HG03378 (cell line): ENCODE results near the gene HES5.
"Not testable (repeated sequence)": the region's sequence is repeated elsewhere in the genome, so short reads cannot be mapped to it uniquely, and the experiment has no call there.

Experiments used
- ATAC-seq: cut with Tn5 transposase; IDR thresholded peaks from one replicate; pipeline ENCODE4 v1.9.1; 2021; ENCODE audit warnings: mild to moderate bottlenecking, moderate library complexity; ENCODE audit not compliant: unreplicated experiment

The HES5 gene, protein sequence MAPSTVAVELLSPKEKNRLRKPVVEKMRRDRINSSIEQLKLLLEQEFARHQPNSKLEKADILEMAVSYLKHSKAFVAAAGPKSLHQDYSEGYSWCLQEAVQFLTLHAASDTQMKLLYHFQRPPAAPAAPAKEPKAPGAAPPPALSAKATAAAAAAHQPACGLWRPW

DNA sequence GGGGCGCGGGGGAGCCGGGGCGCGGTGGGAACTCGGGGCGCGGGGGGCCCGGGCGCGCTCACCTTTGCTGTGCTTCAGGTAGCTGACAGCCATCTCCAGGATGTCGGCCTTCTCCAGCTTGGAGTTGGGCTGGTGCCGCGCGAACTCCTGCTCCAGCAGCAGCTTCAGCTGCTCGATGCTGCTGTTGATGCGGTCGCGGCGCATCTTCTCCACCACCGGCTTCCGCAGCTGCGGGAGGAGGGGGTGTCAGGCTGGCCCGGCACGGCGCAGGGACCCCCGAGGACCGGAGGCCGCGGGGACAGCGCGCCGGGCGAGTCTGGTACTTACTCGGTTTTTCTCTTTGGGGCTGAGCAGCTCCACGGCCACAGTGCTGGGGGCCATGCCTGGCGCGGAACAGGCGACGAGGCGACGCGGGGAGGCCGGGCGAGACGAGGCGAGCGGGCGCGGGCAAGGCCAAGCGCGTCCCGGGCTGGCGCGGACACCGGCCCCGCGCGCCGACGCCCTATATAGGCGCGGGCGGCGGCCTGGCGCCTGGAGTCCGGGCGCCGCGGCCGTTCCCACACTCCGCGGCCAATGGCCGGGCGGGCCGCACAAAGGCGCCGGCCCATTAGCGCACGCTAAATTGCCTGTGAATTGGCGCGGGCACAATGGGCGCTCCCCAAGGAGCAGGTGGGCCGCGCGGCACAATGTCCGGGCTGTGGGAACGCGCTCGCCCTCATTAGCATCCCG lies at the start of gene HES5:
Gene HES5 (minus strand): TSS at position 480 of the 729 bp plus-strand sequence. CDS start 99 bp downstream, at position 381.
- no peak for ATAC-seq

DNA sequence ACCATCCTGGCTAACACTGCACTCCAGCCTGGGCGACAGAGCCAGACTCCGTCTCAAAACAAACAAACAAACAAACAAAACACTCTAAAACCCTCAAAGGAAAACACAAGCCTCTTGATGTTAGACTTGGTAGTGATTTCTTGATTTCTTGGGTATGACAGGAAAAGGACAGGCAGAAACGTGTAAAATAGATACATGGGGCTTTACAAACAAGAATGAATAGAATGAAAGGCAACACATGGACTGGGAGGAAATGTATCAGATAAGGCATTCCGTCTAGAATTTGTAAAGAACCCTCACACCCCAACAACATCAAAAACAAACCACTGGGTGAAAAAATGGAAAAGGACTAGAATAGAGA lies 48.7 kb upstream of the HES5 start:
- ATAC-seq, result no peak

GRCh38 chr1:2577565-2578075 lies 47.6 kb upstream of the HES5 start:
- peak; percentile 24 for ATAC-seq

DNA sequence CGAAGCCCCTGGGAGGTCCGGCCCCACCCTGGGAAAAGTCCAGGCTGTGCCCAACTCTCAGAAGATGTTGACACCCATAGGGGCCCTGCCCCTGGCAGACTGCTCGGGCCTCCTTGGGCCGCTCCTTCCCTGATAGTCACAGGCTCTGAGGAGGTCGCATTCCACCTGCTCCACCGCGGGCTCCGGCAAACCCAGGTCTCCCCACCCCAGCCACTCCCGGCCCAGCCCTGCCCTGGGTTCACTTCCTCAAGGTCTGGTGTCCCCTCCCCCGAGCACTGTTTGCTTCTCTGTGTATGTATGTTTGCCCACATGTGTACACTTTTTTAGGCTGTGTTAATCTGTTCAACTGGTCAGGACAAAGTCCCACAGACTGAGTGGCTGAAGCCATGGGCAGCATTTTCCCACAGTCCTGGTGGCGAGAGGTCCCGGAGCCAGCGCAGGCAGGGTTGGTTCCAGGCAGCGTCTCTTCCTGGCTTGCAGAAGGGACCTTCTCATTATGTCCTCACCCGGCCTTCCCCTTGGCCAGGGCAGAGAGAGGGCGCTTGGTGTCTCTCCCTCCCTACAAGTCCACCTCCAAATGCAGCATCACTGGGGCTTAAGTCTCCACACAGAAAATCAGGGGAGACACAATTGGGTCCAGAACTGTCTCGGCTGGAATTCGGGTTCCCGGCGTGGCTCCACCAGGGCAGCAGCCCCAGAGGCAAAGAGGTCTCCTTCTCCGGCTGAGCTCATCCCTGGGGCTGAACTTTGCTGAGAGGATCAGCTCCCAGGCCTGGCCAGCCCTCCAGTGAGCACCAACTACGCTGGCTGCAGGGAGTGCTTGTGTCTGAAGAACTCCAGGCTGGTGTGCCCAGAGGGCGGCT lies 46.0 kb upstream of the HES5 start:
- ATAC-seq, result no peak

DNA sequence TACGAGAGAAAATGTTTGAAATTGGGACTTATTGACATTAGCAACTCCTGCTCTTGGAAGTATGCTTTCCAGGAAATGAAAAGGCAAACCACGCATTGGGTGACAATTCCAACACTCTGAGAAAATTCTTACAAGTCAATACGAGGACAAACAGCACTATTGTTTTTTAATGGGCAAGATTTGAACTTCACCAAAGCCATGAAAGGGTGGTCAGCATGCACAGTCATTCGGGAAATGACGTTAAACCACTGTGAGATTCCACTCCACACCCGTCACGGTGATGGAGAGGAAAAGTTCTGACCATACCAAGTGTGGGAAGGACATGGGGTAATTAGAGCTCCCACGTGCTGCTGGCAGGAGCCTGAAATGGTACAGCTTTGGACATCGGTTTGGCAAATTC lies 44.3 kb upstream of the HES5 start:
- no peak for ATAC-seq

- ATAC-seq, result no peak
Measured at GRCh38 chr1:2573250-2573920, 43.3 kb upstream of the HES5 start.

DNA sequence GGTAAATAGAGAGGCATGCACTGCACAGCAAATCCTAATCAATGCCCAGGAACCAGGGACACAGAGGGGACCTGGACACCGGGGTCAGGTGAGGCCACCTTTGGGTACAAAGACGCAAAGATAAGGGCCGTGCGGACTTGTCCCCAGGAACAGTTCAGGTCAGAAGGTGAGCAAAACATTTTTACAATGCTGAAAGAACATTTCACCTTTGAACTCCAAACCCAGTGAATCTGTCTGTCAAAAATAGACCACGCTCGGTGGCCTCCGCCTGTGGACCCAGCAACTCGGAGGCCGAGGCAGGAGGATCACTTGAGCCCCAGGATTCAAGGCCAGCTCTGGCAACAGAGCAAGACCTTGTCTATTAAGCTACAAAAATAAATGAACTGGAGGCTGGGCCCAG lies 41.3 kb upstream of the HES5 start:
- ATAC-seq, result no peak

GRCh38 chr1:2570332-2570731 lies 40.3 kb upstream of the HES5 start:
- ATAC-seq, result no peak

DNA sequence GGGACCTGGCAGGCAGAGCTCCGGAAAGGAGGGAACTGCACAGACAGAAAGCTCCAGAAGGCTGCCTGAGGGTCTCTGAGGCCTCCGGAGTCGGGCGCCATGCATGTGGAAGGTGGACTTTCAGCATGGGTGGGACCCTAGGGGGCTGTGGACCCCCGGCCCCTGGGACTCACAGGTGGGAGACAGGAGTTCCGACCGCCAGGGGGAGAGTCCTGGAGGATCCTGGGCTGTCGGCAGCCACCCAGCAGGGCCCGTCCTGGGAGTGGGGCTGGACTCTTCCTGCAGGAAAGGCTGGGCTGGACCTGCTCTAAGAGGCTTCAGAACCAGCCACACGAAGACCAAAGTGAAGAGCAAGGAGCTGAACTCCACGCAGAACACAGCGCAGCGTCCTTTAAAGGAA lies 39.6 kb upstream of the HES5 start:
- not testable (repeated sequence) for ATAC-seq

- ATAC-seq, result no peak
Measured at GRCh38 chr1:2569060-2569459, 39.0 kb upstream of the HES5 start.

DNA sequence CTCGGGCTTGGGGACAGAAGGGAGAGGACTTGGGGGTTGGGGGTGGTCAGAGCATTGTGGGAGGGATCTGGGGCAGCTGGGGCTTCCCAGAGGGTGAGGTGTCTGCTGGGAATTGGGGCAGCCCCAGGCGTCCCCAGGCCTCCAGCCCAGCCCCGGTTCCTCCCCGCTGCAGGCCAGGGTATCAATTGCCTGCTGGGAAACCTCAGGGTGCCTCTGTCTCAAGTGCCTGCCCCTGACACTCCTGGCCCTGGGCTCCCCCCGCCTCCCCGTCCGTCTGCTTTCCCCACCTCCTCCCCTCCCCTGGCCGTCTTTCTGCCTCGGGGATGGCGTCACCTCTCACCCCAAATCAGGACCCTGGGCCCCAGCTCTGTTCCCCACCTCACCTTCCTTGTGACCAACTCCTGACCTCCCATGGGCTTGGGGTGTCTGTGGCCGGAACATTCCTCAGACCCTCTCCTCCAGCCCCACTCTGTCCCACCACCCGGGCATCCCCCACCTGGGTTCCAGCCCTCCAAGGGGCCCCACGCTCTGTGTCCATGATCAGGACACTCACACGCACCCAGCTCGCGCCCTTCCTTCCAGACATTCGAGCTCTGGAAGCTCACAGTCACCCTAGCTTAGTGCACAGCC lies 38.2 kb upstream of the HES5 start:
- ATAC-seq, result not testable (repeated sequence)

GRCh38 chr1:2567083-2567679 lies 37.1 kb upstream of the HES5 start:
- ATAC-seq, result no peak

DNA sequence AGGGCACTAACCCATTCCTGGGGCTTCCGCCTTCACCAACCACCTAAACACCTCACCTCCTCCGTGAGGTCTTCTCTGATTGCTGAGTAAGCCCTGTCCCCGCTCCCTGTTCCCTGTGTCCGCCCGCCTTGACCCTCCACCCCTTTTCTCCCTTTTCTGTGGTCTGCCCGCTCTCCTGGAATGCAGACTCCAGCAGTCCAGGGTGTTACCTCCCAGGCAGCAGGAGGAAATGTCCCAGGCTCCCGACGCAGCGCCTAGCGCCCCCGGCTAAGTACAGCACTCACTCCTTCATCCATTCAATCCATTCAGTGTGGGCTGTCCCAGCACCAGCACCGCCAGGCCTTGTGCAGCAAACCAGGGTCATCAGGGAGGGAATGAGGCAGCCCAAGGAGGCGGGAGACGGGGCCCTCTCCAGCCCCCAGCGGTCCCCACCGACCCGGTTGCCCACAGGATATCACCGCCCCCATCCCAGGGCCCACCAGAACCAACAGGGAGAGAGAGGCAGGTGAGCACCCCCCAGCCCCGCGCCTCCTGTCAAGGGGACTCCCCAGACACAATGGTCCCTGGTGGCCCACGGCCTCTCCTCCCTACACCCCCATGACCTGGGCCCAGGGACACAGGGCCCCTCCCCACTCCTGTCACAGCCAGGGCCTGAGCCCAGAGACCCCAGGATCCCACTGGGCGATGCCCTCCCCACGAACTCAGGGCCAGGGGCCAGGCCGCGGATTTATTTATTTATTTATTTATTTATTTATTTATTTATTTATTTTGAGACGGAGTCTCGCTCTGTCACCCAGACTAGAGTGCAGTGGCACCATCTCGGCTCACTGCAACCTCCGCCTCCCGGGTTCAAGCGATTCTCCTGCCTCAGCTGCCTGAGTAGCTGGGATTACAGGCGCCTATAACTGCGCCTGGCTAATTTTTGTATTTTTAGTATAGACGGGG lies 36.3 kb upstream of the HES5 start:
- ATAC-seq, result no peak

DNA sequence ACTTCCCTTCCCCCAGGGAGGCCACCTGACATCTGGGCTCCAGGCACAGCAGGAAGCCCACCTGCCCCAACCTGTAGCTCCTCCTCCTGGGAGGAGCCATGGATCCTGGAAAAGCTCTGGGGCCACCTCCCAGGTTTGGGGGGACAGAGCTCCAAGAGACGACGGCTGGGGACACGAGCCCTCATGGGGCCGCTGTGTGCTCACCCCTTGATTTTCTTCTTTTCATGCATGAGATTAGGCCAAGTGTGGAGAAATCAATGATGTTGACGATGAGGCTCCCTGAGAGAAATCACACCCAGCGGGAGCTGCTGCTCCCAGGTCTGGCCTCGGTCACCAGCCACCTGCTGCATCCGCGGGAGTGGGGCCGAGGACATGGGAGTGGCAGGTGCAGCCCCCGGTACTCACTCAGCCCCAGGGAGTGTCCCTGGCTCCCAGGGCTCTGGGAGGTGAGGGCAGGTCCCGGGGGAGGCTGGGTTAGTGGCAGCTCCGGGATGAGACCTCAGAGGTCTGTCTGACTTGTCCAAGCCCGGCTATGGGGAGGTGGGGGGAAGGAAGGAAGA lies 34.8 kb upstream of the HES5 start:
- ATAC-seq, result no peak

GRCh38 chr1:2564006-2564814 lies 34.1 kb upstream of the HES5 start:
- no peak for ATAC-seq

DNA sequence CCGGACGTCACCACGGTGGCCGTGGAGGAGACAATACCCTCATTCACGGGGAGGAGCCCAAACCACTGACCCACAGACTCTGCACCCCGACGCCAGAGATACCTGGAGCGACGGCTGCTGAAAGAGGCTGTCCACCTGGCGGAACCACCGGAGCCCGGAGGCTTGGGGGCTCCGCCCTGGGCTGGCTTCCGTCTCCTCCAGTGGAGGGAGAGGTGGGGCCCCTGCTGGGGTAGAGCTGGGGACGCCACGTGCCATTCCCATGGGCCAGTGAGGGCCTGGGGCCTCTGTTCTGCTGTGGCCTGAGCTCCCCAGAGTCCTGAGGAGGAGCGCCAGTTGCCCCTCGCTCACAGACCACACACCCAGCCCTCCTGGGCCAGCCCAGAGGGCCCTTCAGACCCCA lies 33.1 kb upstream of the HES5 start:
- no peak for ATAC-seq

GRCh38 chr1:2561898-2562895 lies 32.1 kb upstream of the HES5 start:
- no peak for ATAC-seq
